ENCODE results near the gene IFNL2.

IFNL2 gene

GRCh38 chr19:39314016-39314728 is 46.0 kb downstream of the IFNL2 start:
- Mint-ChIP-seq H3K27me3 (no peaks in the 10 kb centered on the region), H3K4me3 (no peak overlapping the region), H3K4me1 (ENCODE audit: low read depth) (peaks cover 3% of the 10 kb centered on the region), H3K9me3 (no peaks in the 10 kb centered on the region), H3K36me3 (ENCODE audit: low read depth) (peaks cover 13% of the 10 kb centered on the region), H3K27ac (no peak overlapping the region)

DNA sequence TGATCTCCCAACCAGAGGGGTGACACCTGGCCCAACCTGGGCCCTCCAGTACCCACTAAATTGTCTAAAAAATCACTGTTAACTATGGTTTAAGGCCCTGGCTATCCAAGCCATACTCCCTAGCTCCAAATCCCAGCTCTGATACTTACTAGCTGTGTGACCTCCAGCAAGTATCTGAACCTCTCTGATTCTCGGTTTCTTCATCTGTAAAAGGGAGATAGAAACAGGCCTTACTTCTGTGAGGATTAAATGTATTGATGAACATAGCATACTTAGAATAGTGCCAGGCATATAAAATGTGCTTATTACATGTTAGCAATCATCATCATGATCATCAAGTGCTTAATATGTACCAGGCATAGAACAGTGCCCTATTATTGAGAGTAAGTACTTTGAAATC is 47.7 kb downstream of the IFNL2 start:
- no peaks in the 10 kb centered on the region for H3K27me3 Mint-ChIP-seq
- no peak overlapping the region for H3K4me3 Mint-ChIP-seq
- H3K27ac Mint-ChIP-seq = no peak overlapping the region
- peaks cover 8% of the 10 kb centered on the region for H3K4me1 Mint-ChIP-seq (ENCODE audit: low read depth)
- H3K9me3 Mint-ChIP-seq = no peaks in the 10 kb centered on the region
- peaks cover 13% of the 10 kb centered on the region for H3K36me3 Mint-ChIP-seq (ENCODE audit: low read depth)

DNA sequence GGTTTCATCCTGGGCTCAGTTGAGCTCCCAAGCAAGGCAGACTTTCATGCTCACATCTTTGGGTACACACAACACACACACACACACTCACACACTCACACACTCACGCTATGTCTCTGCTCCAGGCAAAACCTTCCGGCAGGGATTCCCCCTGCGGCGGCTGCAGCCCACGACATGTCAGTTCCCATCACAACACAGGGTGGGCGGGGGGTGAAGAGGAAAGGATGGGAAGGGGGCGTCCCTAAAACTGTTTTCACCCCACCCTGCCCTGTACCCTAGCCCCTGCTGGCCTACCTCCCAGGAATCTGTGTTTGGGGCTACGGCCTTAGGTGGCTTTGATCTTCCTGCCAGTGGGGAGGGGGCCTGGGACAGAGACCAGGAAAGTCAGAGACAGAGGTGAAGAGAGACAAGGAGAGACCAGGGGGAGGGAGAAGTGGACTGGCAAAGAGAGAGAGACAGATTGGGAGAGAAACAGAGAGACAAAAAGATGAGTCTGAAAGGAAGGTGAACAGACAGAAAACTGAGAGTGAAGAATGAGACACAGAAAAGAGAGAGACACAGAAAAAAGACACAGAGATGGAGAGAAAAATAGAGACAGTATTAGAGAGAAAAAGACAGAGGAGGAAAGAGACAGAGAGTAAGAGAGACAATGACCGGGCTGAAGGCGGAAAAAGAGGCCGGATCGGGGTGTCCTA is 48.6 kb downstream of the IFNL2 start:
- H3K4me3 Mint-ChIP-seq = no peak overlapping the region
- peaks cover 12% of the 10 kb centered on the region for H3K4me1 Mint-ChIP-seq (ENCODE audit: low read depth)
- no peak overlapping the region for H3K27ac Mint-ChIP-seq
- peaks cover 13% of the 10 kb centered on the region for H3K36me3 Mint-ChIP-seq (ENCODE audit: low read depth)
- no peaks in the 10 kb centered on the region for H3K27me3 Mint-ChIP-seq
- H3K9me3 Mint-ChIP-seq = no peaks in the 10 kb centered on the region

GRCh38 chr19:39317476-39317875 is 49.3 kb downstream of the IFNL2 start:
- Mint-ChIP-seq H3K4me1 (ENCODE audit: low read depth) (peaks cover 12% of the 10 kb centered on the region), H3K36me3 (ENCODE audit: low read depth) (peaks cover 13% of the 10 kb centered on the region), H3K4me3 (no peak overlapping the region), H3K9me3 (no peaks in the 10 kb centered on the region), H3K27ac (no peak overlapping the region), H3K27me3 (no peaks in the 10 kb centered on the region)

- Mint-ChIP-seq H3K9me3 (no peaks in the 10 kb centered on the region), H3K4me1 (ENCODE audit: low read depth) (peaks cover 12% of the 10 kb centered on the region), H3K27ac (no peak overlapping the region), H3K4me3 (no peak overlapping the region), H3K36me3 (ENCODE audit: low read depth) (peaks cover 9% of the 10 kb centered on the region), H3K27me3 (no peaks in the 10 kb centered on the region)
Measured at GRCh38 chr19:39318071-39318470, 49.9 kb downstream of the IFNL2 start.

GRCh38 chr19:39318690-39319089 is 50.5 kb downstream of the IFNL2 start:
- Mint-ChIP-seq H3K27me3 (no peaks in the 10 kb centered on the region), H3K9me3 (no peaks in the 10 kb centered on the region), H3K27ac (peak overlapping the region; percentile 34), H3K36me3 (ENCODE audit: low read depth) (peaks cover 6% of the 10 kb centered on the region), H3K4me3 (peak overlapping the region; percentile 71), H3K4me1 (ENCODE audit: low read depth) (peaks cover 12% of the 10 kb centered on the region)

GRCh38 chr19:39319098-39319891 is 51.1 kb downstream of the IFNL2 start:
- Mint-ChIP-seq H3K36me3 (ENCODE audit: low read depth) (peaks cover 5% of the 10 kb centered on the region), H3K27ac (peak overlapping the region; percentile 34), H3K9me3 (no peaks in the 10 kb centered on the region), H3K27me3 (no peaks in the 10 kb centered on the region), H3K4me1 (ENCODE audit: low read depth) (peaks cover 12% of the 10 kb centered on the region), H3K4me3 (peak overlapping the region; percentile 71)

Data from stimulated activated naive CD8-positive, alpha-beta T cell treated with anti-CD3 and anti-CD28 coated beads, Interleukin-15, Interleukin-2, amounts not matched to agents 100 ng/mL and 50 ng/mL, for 24 hours (primary cell).